K562 (cell line): ENCODE results near the gene FMNL3. TPM values are rescaled to one million over a fixed set of nuclear protein-coding genes. Genes with fewer than 3 reads are reported as not detected.

Experiments
- ATAC-seq: fragments of 200-7000 bp; cut with Tn5 transposase; 3 replicates; pipeline ENCODE4 v1.9.1; 2020; ENCODE audit warnings: moderate library complexity
- BruUV-seq: library from RNA; stranded (reverse); fragments of 400-500 nt; replicated peaks from 2 replicates; lab custom pipeline; 2021; lab: Mats Ljungman, UMichigan
- CTCF ChIA-PET: fragments of 300-600 bp; formaldehyde crosslinking; extraction: SDS; loops from one replicate; lab custom pipeline; 2021; ENCODE audit warnings: low intra/inter-chr PET ratio; lab: Yijun Ruan, JAX
- POLR2A ChIA-PET: fragments of 300-600, 350-650 bp; sonication (Branson Sonifier 250); formaldehyde crosslinking; extraction: SDS; loops from one replicate; lab custom pipeline; 2021; ENCODE audit warnings: antibody characterized with exemption, inconsistent platforms; lab: Yijun Ruan, JAX
- DNase-seq, 4 experiments: peaks; one replicate each; pipeline versions ENCODE4 v3.0.0 to v3.0.0-alpha.2; 2011 to 2018; ENCODE audit warnings: low spot score in 3 of 4, mixed read lengths in 3 of 4; ENCODE audit errors: extremely low read depth in 1 of 4
- FAIRE-seq: peaks from 2 replicates; lab custom pipeline; 2011; peaks lifted over from hg19 to GRCh38; lab: Jason Lieb, UNC
- H2AFZ ChIP-seq: 2 replicates; pipeline ENCODE4 v1.6.0; 2011; ENCODE audit warnings: low read depth, low read length, control low read depth, inconsistent platforms
- H3K27ac ChIP-seq: fragments of 200-600 bp; 3 replicates; pipeline ENCODE4 v1.8.0; 2011; ENCODE audit warnings: low read depth, mild to moderate bottlenecking, control low read depth, inconsistent platforms, low read length, moderate library complexity, mixed read lengths; ENCODE audit errors: extremely low read depth
- H3K27me3 ChIP-seq, 2 experiments: fragments of 300-600 bp in 1 of 2; 2 replicates in 1 of 2; 3 replicates in 1 of 2; pipeline versions ENCODE4 v1.6.0 to v1.8.0; 2011; ENCODE audit warnings: inconsistent platforms in 2 of 2, low read length in 2 of 2, mild to moderate bottlenecking in 1 of 2, mixed read lengths in 1 of 2, moderate library complexity in 1 of 2; ENCODE audit not compliant: control insufficient read depth in 2 of 2, insufficient read depth in 2 of 2
- H3K36me3 ChIP-seq: fragments of 300-600 bp; 3 replicates; pipeline ENCODE4 v1.8.0; 2011; ENCODE audit warnings: mild to moderate bottlenecking, low read length, inconsistent platforms; ENCODE audit not compliant: control insufficient read depth, insufficient read depth
- H3K4me1 ChIP-seq, 2 experiments: fragments of 200-600 bp in 1 of 2; replicated peaks in 1 of 2; 2 replicates in 1 of 2; 3 replicates in 1 of 2; pipeline versions ENCODE4 v1.5.1 to v1.8.0; 2011; ENCODE audit warnings: inconsistent platforms in 2 of 2, low read length in 2 of 2, mild to moderate bottlenecking in 1 of 2, mixed read lengths in 1 of 2, moderate library complexity in 1 of 2; ENCODE audit not compliant: control insufficient read depth in 2 of 2, insufficient read depth in 2 of 2
- H3K4me2 ChIP-seq: 2 replicates; pipeline ENCODE4 v1.6.1; 2011; ENCODE audit warnings: low read length, control low read depth, inconsistent platforms, mixed read lengths; ENCODE audit not compliant: insufficient read depth
- H3K4me3 ChIP-seq: fragments of 200-600 bp; sonication (generic), shearing (Covaris generic); 2 replicates; pipeline ENCODE4 v1.5.1; 2016; ENCODE audit warnings: control low read depth, inconsistent platforms
- H3K79me2 ChIP-seq: fragments of 200-600 bp; 3 replicates; pipeline ENCODE4 v1.8.0; 2011; ENCODE audit warnings: low read length, inconsistent platforms; ENCODE audit not compliant: control insufficient read depth, insufficient read depth
- H3K9ac ChIP-seq, 2 experiments: 2 replicates each; pipeline versions ENCODE4 v1.6.0 to v1.6.1; 2011; ENCODE audit warnings: low read depth in 2 of 2, low read length in 2 of 2, control low read depth in 1 of 2, inconsistent platforms in 1 of 2, mild to moderate bottlenecking in 1 of 2, mixed read lengths in 1 of 2; ENCODE audit not compliant: insufficient read depth in 1 of 2
- H3K9me1 ChIP-seq: one replicate; pipeline ENCODE4 v1.6.0; 2011; ENCODE audit warnings: inconsistent platforms, mild to moderate bottlenecking, low read length, moderate library complexity; ENCODE audit not compliant: control insufficient read depth, insufficient read depth
- H3K9me3 ChIP-seq: replicated peaks from 2 replicates; pipeline ENCODE4 v1.5.1; 2011; ENCODE audit warnings: low read depth, low read length, inconsistent platforms; ENCODE audit not compliant: control insufficient read depth, insufficient read depth
- H4K20me1 ChIP-seq: replicated peaks from 2 replicates; pipeline ENCODE4 v1.6.1; 2011; ENCODE audit warnings: low read length, inconsistent platforms, mixed read lengths; ENCODE audit not compliant: control insufficient read depth, insufficient read depth
- CEBPG ChIP-seq, 3 experiments: fragments of 200-800 bp in 1 of 3; sonication (Bioruptor generic) in 1 of 3; sonication (generic) in 1 of 3; formaldehyde crosslinking in 1 of 3; IDR thresholded peaks in 2 of 3; conservative IDR thresholded peaks in 1 of 3; 2 replicates each; pipeline versions ENCODE4 v1.6.1 to v1.8.0; 2016 to 2022; ENCODE audit warnings: missing compliant biosample characterization in 2 of 3, missing genetic modification characterization in 2 of 3, mild to moderate bottlenecking in 1 of 3, missing genetic modification reagents in 1 of 3
- EP300 ChIP-seq: IDR thresholded peaks from 2 replicates; pipeline ENCODE4 v1.6.1; 2012; ENCODE audit warnings: low read length, improper control_type of control experiment
- HDAC1 ChIP-seq, 2 experiments: fragments of 450-650 bp; IDR thresholded peaks; 2 replicates each; pipeline ENCODE4 v1.6.1; 2016 to 2017; ENCODE audit warnings: inconsistent platforms in 1 of 2, mild to moderate bottlenecking in 1 of 2, moderate library complexity in 1 of 2
- LARP7 ChIP-seq: fragments of 450-650 bp; IDR thresholded peaks from 2 replicates; pipeline ENCODE4 v1.6.1; 2016
- ZC3H4 ChIP-seq: sonication (generic); formaldehyde crosslinking; IDR thresholded peaks from 2 replicates; pipeline ENCODE4 v1.9.0; 2021; ENCODE audit warnings: missing genetic modification reagents, borderline replicate concordance
- in situ Hi-C: fragments of 300-500 bp; cut with MboI; formaldehyde crosslinking; loops from 4 replicates; pipeline ENCODE4 v1.15.0; 2018; ENCODE audit warnings: inconsistent platforms, mixed read lengths
- intact Hi-C: fragments of 100-400 bp; cut with micrococcal nuclease; formaldehyde crosslinking; loops from 2 replicates; pipeline ENCODE4 v1.14.2; 2022
- polyA plus RNA-seq, 8 experiments: library from polyadenylated mRNA; depleted of rRNA in 4 of 8; stranded (reverse) in 5 of 8; unstranded in 3 of 8; fragments of >200 nt; fragmentation: Nextera tagmentation in 2 of 8; fragmentation: Illumina TruSeq in 1 of 8; extraction: Ambion mirVana in 2 of 8; extraction: Trizol in 1 of 8; gene quantifications; 2 replicates each; pipeline versions ENCODE4 v1.2.1 to v1.2.3, GENCODE V29; 2011 to 2014; ENCODE audit warnings: inconsistent platforms in 1 of 8, missing spikeins in 1 of 8
- total RNA-seq, 7 experiments: library from RNA; depleted of rRNA in 6 of 7; stranded (reverse); fragments of >200 nt in 6 of 7; fragmentation: Illumina TruSeq in 2 of 7; extraction: Trizol in 2 of 7; gene quantifications; 2 replicates each; pipeline versions ENCODE4 v1.2.1 to v1.2.3, GENCODE V29; 2011 to 2021; ENCODE audit warnings: low replicate concordance in 1 of 7
- TF ChIP-seq, protein P1 (sequence below): fragments of 450-650 bp; IDR thresholded peaks from 2 replicates; pipeline ENCODE4 v1.7.0; 2016; ENCODE audit warnings: borderline replicate concordance
- TF ChIP-seq, protein P2 (sequence below): fragments of 250-450 bp; sonication (Bioruptor Pico); IDR thresholded peaks from 2 replicates; pipeline ENCODE4 v1.4.0; 2020; ENCODE audit warnings: mild to moderate bottlenecking, moderate library complexity
- TF ChIP-seq, protein P3 (sequence below): fragments of 200-800 bp; sonication (Bioruptor generic); IDR thresholded peaks from 2 replicates; pipeline ENCODE4 v1.6.1; 2017; ENCODE audit warnings: missing genetic modification characterization, missing compliant biosample characterization

The FMNL3 gene
- total and polyA plus RNA-seq, 9 of the 15 experiments (the other 6 are each of a cell fraction or from before 2014, with no cell fraction given) = 0.49 to 14.4 (median 6.8) TPM

DNA sequence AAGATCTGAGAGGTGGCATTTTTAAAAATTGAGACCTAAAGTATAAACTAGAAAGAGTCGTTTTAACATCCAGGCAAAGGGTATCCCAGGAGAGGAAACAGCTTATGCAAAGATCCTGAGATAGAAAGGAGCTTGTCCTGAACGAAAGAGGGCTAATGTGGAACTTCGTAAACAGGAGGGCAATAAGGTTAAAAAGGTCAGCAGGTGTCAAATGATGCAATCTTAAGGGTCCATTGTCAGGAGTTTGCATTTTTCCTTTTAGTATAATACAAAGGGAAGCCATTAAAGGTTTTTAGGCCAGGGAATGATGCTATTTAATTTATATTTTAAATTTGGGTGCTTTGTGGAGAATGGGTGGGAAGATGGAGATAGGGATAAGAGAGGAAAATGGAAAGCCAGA, 14.4 kb downstream of the FMNL3 start (continued):
- peak; percentile 33; the same call in 1 of the 2 replicates for TF ChIP-seq CEBPG (CRISPR knock-in tag; IDR thresholded peaks at IDR 0.05)
- TF ChIP-seq CEBPG (tag; conservative IDR thresholded peaks at IDR 0.05 in 1 of 2, IDR thresholded peaks at IDR 0.05 in 1 of 2) = peak; percentile 26 to 48; a peak in 3 of 4 replicates
- TF ChIP-seq, protein P1, sequence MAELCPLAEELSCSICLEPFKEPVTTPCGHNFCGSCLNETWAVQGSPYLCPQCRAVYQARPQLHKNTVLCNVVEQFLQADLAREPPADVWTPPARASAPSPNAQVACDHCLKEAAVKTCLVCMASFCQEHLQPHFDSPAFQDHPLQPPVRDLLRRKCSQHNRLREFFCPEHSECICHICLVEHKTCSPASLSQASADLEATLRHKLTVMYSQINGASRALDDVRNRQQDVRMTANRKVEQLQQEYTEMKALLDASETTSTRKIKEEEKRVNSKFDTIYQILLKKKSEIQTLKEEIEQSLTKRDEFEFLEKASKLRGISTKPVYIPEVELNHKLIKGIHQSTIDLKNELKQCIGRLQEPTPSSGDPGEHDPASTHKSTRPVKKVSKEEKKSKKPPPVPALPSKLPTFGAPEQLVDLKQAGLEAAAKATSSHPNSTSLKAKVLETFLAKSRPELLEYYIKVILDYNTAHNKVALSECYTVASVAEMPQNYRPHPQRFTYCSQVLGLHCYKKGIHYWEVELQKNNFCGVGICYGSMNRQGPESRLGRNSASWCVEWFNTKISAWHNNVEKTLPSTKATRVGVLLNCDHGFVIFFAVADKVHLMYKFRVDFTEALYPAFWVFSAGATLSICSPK = no peak
- TF ChIP-seq HDAC1 (IDR thresholded peaks at IDR 0.05) = no peak
- TF ChIP-seq, protein P2, sequence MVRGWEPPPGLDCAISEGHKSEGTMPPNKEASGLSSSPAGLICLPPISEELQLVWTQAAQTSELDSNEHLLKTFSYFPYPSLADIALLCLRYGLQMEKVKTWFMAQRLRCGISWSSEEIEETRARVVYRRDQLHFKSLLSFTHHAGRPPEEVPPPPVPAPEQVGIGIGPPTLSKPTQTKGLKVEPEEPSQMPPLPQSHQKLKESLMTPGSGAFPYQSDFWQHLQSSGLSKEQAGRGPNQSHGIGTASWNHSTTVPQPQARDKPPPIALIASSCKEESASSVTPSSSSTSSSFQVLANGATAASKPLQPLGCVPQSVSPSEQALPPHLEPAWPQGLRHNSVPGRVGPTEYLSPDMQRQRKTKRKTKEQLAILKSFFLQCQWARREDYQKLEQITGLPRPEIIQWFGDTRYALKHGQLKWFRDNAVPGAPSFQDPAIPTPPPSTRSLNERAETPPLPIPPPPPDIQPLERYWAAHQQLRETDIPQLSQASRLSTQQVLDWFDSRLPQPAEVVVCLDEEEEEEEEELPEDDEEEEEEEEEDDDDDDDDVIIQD = no peak
- no peak for TF ChIP-seq LARP7

DNA sequence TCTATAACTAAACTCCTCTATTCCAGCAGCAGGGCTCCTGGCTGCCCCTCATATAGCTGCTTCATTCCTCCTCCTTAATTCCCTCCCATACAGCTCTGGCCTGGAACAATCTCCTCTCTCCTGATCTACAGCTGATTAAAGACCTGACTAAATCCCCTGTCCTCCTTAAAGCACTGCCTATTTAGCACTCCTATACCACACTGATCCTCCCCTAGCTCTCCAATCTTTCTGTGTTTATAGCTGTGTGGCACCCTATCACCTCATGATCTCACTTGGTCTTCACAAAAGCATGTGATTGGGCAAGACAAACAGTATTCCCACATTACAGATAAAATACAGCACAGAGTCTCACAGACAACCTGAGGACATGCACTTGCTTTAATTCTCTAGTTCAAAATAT, 17.4 kb downstream of the FMNL3 start:
- H3K4me2 ChIP-seq = no peak overlapping the region
- H3K79me2 ChIP-seq = no peaks in the 10 kb centered on the region
- TF ChIP-seq EP300 (no peak), ZC3H4 (CRISPR knock-in tag) (no peak)
- TF ChIP-seq, protein P3, sequence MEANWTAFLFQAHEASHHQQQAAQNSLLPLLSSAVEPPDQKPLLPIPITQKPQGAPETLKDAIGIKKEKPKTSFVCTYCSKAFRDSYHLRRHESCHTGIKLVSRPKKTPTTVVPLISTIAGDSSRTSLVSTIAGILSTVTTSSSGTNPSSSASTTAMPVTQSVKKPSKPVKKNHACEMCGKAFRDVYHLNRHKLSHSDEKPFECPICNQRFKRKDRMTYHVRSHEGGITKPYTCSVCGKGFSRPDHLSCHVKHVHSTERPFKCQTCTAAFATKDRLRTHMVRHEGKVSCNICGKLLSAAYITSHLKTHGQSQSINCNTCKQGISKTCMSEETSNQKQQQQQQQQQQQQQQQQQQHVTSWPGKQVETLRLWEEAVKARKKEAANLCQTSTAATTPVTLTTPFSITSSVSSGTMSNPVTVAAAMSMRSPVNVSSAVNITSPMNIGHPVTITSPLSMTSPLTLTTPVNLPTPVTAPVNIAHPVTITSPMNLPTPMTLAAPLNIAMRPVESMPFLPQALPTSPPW (CRISPR knock-in tag) = no peak
- H3K4me3 ChIP-seq = no peak overlapping the region
- BruUV-seq = no TSS peak
- CTCF ChIA-PET = no interaction called here
- H3K9me3 ChIP-seq = no peaks in the 10 kb centered on the region
- no peak overlapping the region for H3K27ac ChIP-seq
- H3K9ac ChIP-seq = peak overlapping the region in 1 of 2 experiments; percentile 36; a peak in 1 of 4 replicates
- peak; percentile 6 for FAIRE-seq
- no peaks in the 10 kb centered on the region for H3K27me3 ChIP-seq
- no peak; the same call in 2 of the 3 replicates for ATAC-seq
- in situ Hi-C loops = no loop called here
- DNase-seq = no peak
- intact Hi-C loops = no loop called here
- peaks cover 0 to 7% of the 10 kb centered on the region in 2 experiments; a peak in 2 of 5 replicates for H3K4me1 ChIP-seq
- H4K20me1 ChIP-seq = no peaks in the 10 kb centered on the region
- no peaks in the 10 kb centered on the region for H3K9me1 ChIP-seq
- POLR2A ChIA-PET = interaction anchor here (0.8 to 3.4 kb wide), 6 partner anchors 9 to 47 kb away, joined by 3 to 26 read pairs (median 5); no protein-coding TSS in a partner anchor
- H3K36me3 ChIP-seq = no peaks in the 10 kb centered on the region
- no peak overlapping the region for H2AFZ ChIP-seq
